ENCODE data around the gene NISCH.

The NISCH gene

GRCh38 chr3:52479037-52479876 is 23.9 kb downstream of the NISCH start:
- no peak overlapping the region for H3K27ac Mint-ChIP-seq
- H3K36me3 Mint-ChIP-seq (ENCODE audit: insufficient read depth): peaks cover 60% of the 10 kb centered on the region
- no peak for ATAC-seq (replicated peaks)
- H3K27me3 Mint-ChIP-seq: no peaks in the 10 kb centered on the region
- no peaks in the 10 kb centered on the region for H3K9me3 Mint-ChIP-seq
- no peak for DNase-seq
- no peak overlapping the region for H3K4me3 Mint-ChIP-seq
- H3K4me1 Mint-ChIP-seq (ENCODE audit: low read depth in 2 of 2): peaks cover 0 to 2% of the 10 kb centered on the region in 2 donors

- H3K9me3 Mint-ChIP-seq: no peaks in the 10 kb centered on the region
- DNase-seq: no peak
Observed at GRCh38 chr3:52479877-52480575, 24.6 kb downstream of the NISCH start.

GRCh38 chr3:52480768-52481715 is 25.6 kb downstream of the NISCH start:
- peak overlapping the region in 1 of 2 donors; percentile 83 for H3K27ac Mint-ChIP-seq
- no peaks in the 10 kb centered on the region for H3K9me3 Mint-ChIP-seq
- H3K36me3 Mint-ChIP-seq (ENCODE audit: insufficient read depth): peaks cover 48% of the 10 kb centered on the region
- no peak for DNase-seq
- H3K27me3 Mint-ChIP-seq: no peaks in the 10 kb centered on the region
- peak overlapping the region in 1 of 2 donors; percentile 4 for H3K4me3 Mint-ChIP-seq
- no peak for ATAC-seq (replicated peaks)
- peaks cover 0 to 6% of the 10 kb centered on the region in 2 donors for H3K4me1 Mint-ChIP-seq (ENCODE audit: low read depth in 2 of 2)

More at GRCh38 chr3:52479877-52480575, 24.6 kb downstream of the NISCH start:
- Mint-ChIP-seq H3K27me3 (no peaks in the 10 kb centered on the region), H3K36me3 (ENCODE audit: insufficient read depth) (peaks cover 58% of the 10 kb centered on the region), H3K4me1 (ENCODE audit: low read depth in 2 of 2) (peaks cover 0 to 2% of the 10 kb centered on the region in 2 donors), H3K27ac (peak overlapping the region in 1 of 2 donors; percentile 26), H3K4me3 (no peak overlapping the region)
- no peak for ATAC-seq (replicated peaks)

- ATAC-seq (replicated peaks) (no peak), DNase-seq (no peak)
- Mint-ChIP-seq H3K4me1 (ENCODE audit: low read depth in 2 of 2) (peaks cover 0 to 6% of the 10 kb centered on the region in 2 donors), H3K36me3 (ENCODE audit: insufficient read depth) (peaks cover 51% of the 10 kb centered on the region), H3K27ac (no peak overlapping the region), H3K27me3 (no peaks in the 10 kb centered on the region), H3K9me3 (no peaks in the 10 kb centered on the region), H3K4me3 (peak overlapping the region in 1 of 2 donors; percentile 17)
Observed at GRCh38 chr3:52481819-52482521, 26.6 kb downstream of the NISCH start.

GRCh38 chr3:52483081-52483480 is 27.7 kb downstream of the NISCH start:
- no peaks in the 10 kb centered on the region for H3K27me3 Mint-ChIP-seq
- H3K9me3 Mint-ChIP-seq: no peaks in the 10 kb centered on the region
- H3K4me3 Mint-ChIP-seq: no peak overlapping the region
- DNase-seq (no peak), ATAC-seq (replicated peaks) (no peak)
- peaks cover 51% of the 10 kb centered on the region for H3K36me3 Mint-ChIP-seq (ENCODE audit: insufficient read depth)
- H3K27ac Mint-ChIP-seq: peak overlapping the region in 1 of 2 donors; percentile 7
- H3K4me1 Mint-ChIP-seq (ENCODE audit: low read depth in 2 of 2): peaks cover 0 to 6% of the 10 kb centered on the region in 2 donors

- Mint-ChIP-seq H3K4me1 (ENCODE audit: low read depth in 2 of 2) (peaks cover 0 to 6% of the 10 kb centered on the region in 2 donors), H3K27ac (no peak overlapping the region), H3K9me3 (no peaks in the 10 kb centered on the region), H3K27me3 (no peaks in the 10 kb centered on the region), H3K36me3 (ENCODE audit: insufficient read depth) (peaks cover 51% of the 10 kb centered on the region), H3K4me3 (no peak overlapping the region)
- no peak for DNase-seq
- ATAC-seq (replicated peaks): no peak
Observed at GRCh38 chr3:52483577-52484381, 28.4 kb downstream of the NISCH start.

- no peaks in the 10 kb centered on the region for H3K9me3 Mint-ChIP-seq
- ATAC-seq (replicated peaks) (no peak), DNase-seq (no peak)
- H3K27me3 Mint-ChIP-seq: no peaks in the 10 kb centered on the region
- H3K36me3 Mint-ChIP-seq (ENCODE audit: insufficient read depth): peaks cover 53% of the 10 kb centered on the region
- no peak overlapping the region for H3K4me3 Mint-ChIP-seq
- peaks cover 0 to 6% of the 10 kb centered on the region in 2 donors for H3K4me1 Mint-ChIP-seq (ENCODE audit: low read depth in 2 of 2)
- peak overlapping the region in 1 of 2 donors; percentile 69 for H3K27ac Mint-ChIP-seq
Observed at GRCh38 chr3:52484680-52485461, 29.5 kb downstream of the NISCH start.

GRCh38 chr3:52487050-52487787 is 31.8 kb downstream of the NISCH start:
- no peaks in the 10 kb centered on the region for H3K9me3 Mint-ChIP-seq
- H3K27ac Mint-ChIP-seq: no peak overlapping the region

GRCh38 chr3:52487788-52488691 is 32.6 kb downstream of the NISCH start:
- peak overlapping the region in 1 of 2 donors; percentile 79 for H3K27ac Mint-ChIP-seq
- H3K9me3 Mint-ChIP-seq: no peaks in the 10 kb centered on the region
- DNase-seq (no peak), ATAC-seq (replicated peaks) (no peak)
- H3K4me1 Mint-ChIP-seq (ENCODE audit: low read depth in 2 of 2): peaks cover 3 to 9% of the 10 kb centered on the region in 2 donors
- no peaks in the 10 kb centered on the region for H3K27me3 Mint-ChIP-seq
- peaks cover 45% of the 10 kb centered on the region for H3K36me3 Mint-ChIP-seq (ENCODE audit: insufficient read depth)
- peak overlapping the region in 1 of 2 donors; percentile 21 for H3K4me3 Mint-ChIP-seq

More at GRCh38 chr3:52487050-52487787, 31.8 kb downstream of the NISCH start:
- DNase-seq (no peak), ATAC-seq (replicated peaks) (no peak)
- peak overlapping the region in 1 of 2 donors; percentile 21 for H3K4me3 Mint-ChIP-seq
- H3K36me3 Mint-ChIP-seq (ENCODE audit: insufficient read depth): peaks cover 45% of the 10 kb centered on the region
- no peaks in the 10 kb centered on the region for H3K27me3 Mint-ChIP-seq
- peaks cover 0 to 9% of the 10 kb centered on the region in 2 donors for H3K4me1 Mint-ChIP-seq (ENCODE audit: low read depth in 2 of 2)

- Mint-ChIP-seq H3K9me3 (no peaks in the 10 kb centered on the region), H3K4me3 (no peak overlapping the region), H3K36me3 (ENCODE audit: insufficient read depth) (peaks cover 46% of the 10 kb centered on the region), H3K4me1 (ENCODE audit: low read depth in 2 of 2) (peaks cover 3 to 9% of the 10 kb centered on the region in 2 donors), H3K27ac (peak overlapping the region in 1 of 2 donors; percentile 79), H3K27me3 (no peaks in the 10 kb centered on the region)
- DNase-seq: no peak
- ATAC-seq (replicated peaks): no peak
Observed at GRCh38 chr3:52488746-52489145, 33.3 kb downstream of the NISCH start.

All from effector memory CD8-positive, alpha-beta T cell (primary cell).